MM.1S (cell line): ENCODE data around the gene PAH.
A peak's percentile ranks its signal among the peaks of the same experiment; 100 is the strongest.

Source experiments
- DNase-seq: peaks from one replicate; pipeline ENCODE4 v3.0.0-alpha.2; 2015
- H2AFZ ChIP-seq: fragments of 300-600 bp; sonication (generic); 2 replicates; pipeline ENCODE4 v1.6.0; 2016; ENCODE audit warnings: antibody characterized with exemption, low read length
- H3F3A ChIP-seq: fragments of 300-600 bp; sonication (generic); 2 replicates; pipeline ENCODE4 v1.6.1; 2016; ENCODE audit warnings: mild to moderate bottlenecking, antibody characterized with exemption, low read length, moderate library complexity, mixed read lengths; ENCODE audit not compliant: insufficient read depth
- H3K27ac ChIP-seq: fragments of 300-600 bp; sonication (generic); 2 replicates; pipeline ENCODE4 v1.5.1; 2016; ENCODE audit warnings: mild to moderate bottlenecking, low read length
- H3K27me3 ChIP-seq: fragments of 300-600 bp; sonication (generic); replicated peaks from 2 replicates; pipeline ENCODE4 v1.6.0; 2016; ENCODE audit warnings: low read length; ENCODE audit not compliant: insufficient read depth
- H3K36me3 ChIP-seq: fragments of 300-600 bp; sonication (generic); replicated peaks from 2 replicates; pipeline ENCODE4 v1.6.1; 2016; ENCODE audit warnings: mild to moderate bottlenecking, low read length, mixed read lengths; ENCODE audit not compliant: insufficient read depth
- H3K4me1 ChIP-seq: fragments of 300-600 bp; sonication (generic); 2 replicates; pipeline ENCODE4 v1.6.1; 2016; ENCODE audit warnings: low read length, mixed read lengths
- H3K4me2 ChIP-seq: fragments of 300-600 bp; sonication (generic); 2 replicates; pipeline ENCODE4 v1.6.0; 2016; ENCODE audit warnings: low read depth, low read length
- H3K4me3 ChIP-seq: fragments of 300-600 bp; sonication (generic); 2 replicates; pipeline ENCODE4 v1.5.1; 2016; ENCODE audit warnings: low read length, mixed read lengths
- H3K79me2 ChIP-seq: fragments of 300-600 bp; sonication (generic); 2 replicates; pipeline ENCODE4 v1.6.1; 2016; ENCODE audit warnings: mixed run types, low read length, mixed read lengths
- H3K9ac ChIP-seq: fragments of 300-600 bp; sonication (generic); 2 replicates; pipeline ENCODE4 v1.6.1; 2016; ENCODE audit warnings: low read length, mixed read lengths
- H3K9me2 ChIP-seq: fragments of 300-600 bp; sonication (generic); replicated peaks from 2 replicates; pipeline ENCODE4 v1.6.1; 2016; ENCODE audit warnings: mild to moderate bottlenecking, low read length, mixed read lengths; ENCODE audit not compliant: insufficient read depth
- H3K9me3 ChIP-seq: fragments of 300-600 bp; sonication (generic); replicated peaks from 2 replicates; pipeline ENCODE4 v1.6.1; 2016; ENCODE audit warnings: mild to moderate bottlenecking, low read length, mixed read lengths; ENCODE audit not compliant: insufficient read depth
- H4K20me1 ChIP-seq: fragments of 300-600 bp; sonication (generic); 2 replicates; pipeline ENCODE4 v1.6.1; 2016; ENCODE audit warnings: mild to moderate bottlenecking, low read length, moderate library complexity, mixed read lengths; ENCODE audit not compliant: insufficient read depth
- CTCF ChIP-seq: fragments of 300-600 bp; sonication (generic); IDR thresholded peaks from 2 replicates; pipeline ENCODE4 v1.5.1; 2016; ENCODE audit warnings: antibody characterized with exemption, low read length, mixed read lengths
- EZH2 ChIP-seq: fragments of 300-600 bp; sonication (generic); optimal IDR thresholded peaks from 2 replicates; pipeline ENCODE3; 2017; ENCODE audit warnings: low read depth, mild to moderate bottlenecking, antibody characterized with exemption, low read length, mixed read lengths
- EZH2phosphoT487 ChIP-seq: fragments of 300-600 bp; sonication (generic); IDR thresholded peaks from 2 replicates; pipeline ENCODE4 v1.6.1; 2018; ENCODE audit warnings: antibody characterized with exemption, low read length

Gene PAH

GRCh38 chr12:102879144-102879763 is 37.8 kb downstream of the PAH start:
- no peaks in the 10 kb centered on the region for H3K79me2 ChIP-seq
- no peak for TF ChIP-seq EZH2phosphoT487
- peak; percentile 91 for TF ChIP-seq CTCF
- no peaks in the 10 kb centered on the region for H3K27me3 ChIP-seq
- no peaks in the 10 kb centered on the region for H3K9me3 ChIP-seq
- peak overlapping the region; percentile 78 for H2AFZ ChIP-seq
- H3K4me3 ChIP-seq: peak overlapping the region; percentile 5; the same call in 1 of the 2 replicates
- DNase-seq: peak; percentile 84
- no peaks in the 10 kb centered on the region for H3K36me3 ChIP-seq
- no peak overlapping the region for H3K9ac ChIP-seq
- no peaks in the 10 kb centered on the region for H3K4me1 ChIP-seq
- no peaks in the 10 kb centered on the region for H3K9me2 ChIP-seq
- H3K27ac ChIP-seq: no peak overlapping the region
- no peaks in the 10 kb centered on the region for H4K20me1 ChIP-seq
- no peaks in the 10 kb centered on the region for H3F3A ChIP-seq
- peak overlapping the region; percentile 60; the same call in 1 of the 2 replicates for H3K4me2 ChIP-seq

- Histone ChIP-seq H3K27ac (no peak overlapping the region), H3F3A (no peaks in the 10 kb centered on the region), H3K4me3 (no peak overlapping the region), H3K4me1 (no peaks in the 10 kb centered on the region), H3K9me3 (no peaks in the 10 kb centered on the region), H3K9me2 (no peaks in the 10 kb centered on the region), H4K20me1 (no peaks in the 10 kb centered on the region), H3K79me2 (no peaks in the 10 kb centered on the region), H3K27me3 (no peaks in the 10 kb centered on the region), H2AFZ (no peak overlapping the region), H3K9ac (no peak overlapping the region), H3K36me3 (no peaks in the 10 kb centered on the region), H3K4me2 (no peak overlapping the region)
- DNase-seq: no peak
- TF ChIP-seq EZH2phosphoT487 (no peak), EZH2 (no peak), CTCF (peak; percentile 29; the same call in 1 of the 2 replicates)
Measured at GRCh38 chr12:102876883-102877282, 40.2 kb downstream of the PAH start.

- no peaks in the 10 kb centered on the region for H4K20me1 ChIP-seq
- no peaks in the 10 kb centered on the region for H3K9me3 ChIP-seq
- H3K9ac ChIP-seq: no peak overlapping the region
- no peak overlapping the region for H3K4me3 ChIP-seq
- H3K27me3 ChIP-seq: no peaks in the 10 kb centered on the region
- H3K4me1 ChIP-seq: no peaks in the 10 kb centered on the region
- DNase-seq: no peak
- H3K36me3 ChIP-seq: no peaks in the 10 kb centered on the region
- H2AFZ ChIP-seq: no peak overlapping the region
- TF ChIP-seq CTCF (no peak), EZH2 (no peak), EZH2phosphoT487 (no peak)
- H3F3A ChIP-seq: no peaks in the 10 kb centered on the region
- H3K9me2 ChIP-seq: no peaks in the 10 kb centered on the region
- H3K27ac ChIP-seq: no peak overlapping the region
- no peaks in the 10 kb centered on the region for H3K79me2 ChIP-seq
- H3K4me2 ChIP-seq: no peak overlapping the region
Measured at GRCh38 chr12:102874819-102875218, 42.2 kb downstream of the PAH start.
